HG02588 (cell line): Measurements from ENCODE around the gene RNU1-4.
"Not testable (repeated sequence)": the region's sequence is repeated elsewhere in the genome, so short reads cannot be mapped to it uniquely, and the experiment has no call there.

Experiments used
- ATAC-seq: cut with Tn5 transposase; IDR thresholded peaks from one replicate; pipeline ENCODE4 v1.9.1; 2021; ENCODE audit warnings: mild to moderate bottlenecking, moderate library complexity; ENCODE audit not compliant: unreplicated experiment

The RNU1-4 gene

GRCh38 chr1:16740047-16740964 is at the start of gene RNU1-4:
TSS of gene RNU1-4 (plus strand) at chr1:16740516.
- peak; percentile 89 for ATAC-seq

DNA sequence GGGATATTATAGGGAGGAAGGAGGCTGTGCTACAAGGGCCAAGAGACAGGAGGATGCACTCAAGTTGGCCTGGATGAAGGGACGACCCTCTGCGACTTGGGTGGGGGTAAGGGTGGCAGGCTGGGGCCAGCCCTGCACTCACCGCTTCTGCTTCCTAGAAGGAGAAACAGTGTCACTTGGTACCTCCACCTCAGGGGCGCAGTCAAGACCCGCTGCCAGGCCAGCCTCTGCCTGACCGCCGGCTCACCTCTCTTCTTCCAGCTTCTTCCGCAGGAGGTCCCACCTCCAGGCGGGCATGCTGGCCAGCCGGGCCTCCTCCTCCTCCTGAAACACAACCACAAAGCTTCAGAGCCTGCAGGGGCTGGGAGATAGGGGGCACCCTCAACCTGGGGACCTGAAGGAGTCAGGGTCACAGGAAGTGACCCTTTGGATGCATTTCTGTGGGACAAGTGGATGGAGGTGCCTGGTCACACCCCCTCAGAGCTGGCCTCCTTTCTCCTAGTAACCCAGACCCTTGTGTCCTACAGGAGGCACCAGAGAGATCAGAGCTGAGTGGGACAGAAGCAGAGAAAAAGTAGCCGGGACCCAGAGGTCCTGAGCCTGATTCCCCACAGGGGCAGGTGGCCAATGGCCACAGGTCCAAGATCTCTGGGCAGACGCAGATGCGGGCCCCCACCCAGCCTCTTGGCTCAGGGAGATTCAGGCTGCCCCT is 49.2 kb upstream of the RNU1-4 start:
- ATAC-seq = not testable (repeated sequence)

- ATAC-seq = not testable (repeated sequence)
Measured at GRCh38 chr1:16692283-16692682, 48.0 kb upstream of the RNU1-4 start.

DNA sequence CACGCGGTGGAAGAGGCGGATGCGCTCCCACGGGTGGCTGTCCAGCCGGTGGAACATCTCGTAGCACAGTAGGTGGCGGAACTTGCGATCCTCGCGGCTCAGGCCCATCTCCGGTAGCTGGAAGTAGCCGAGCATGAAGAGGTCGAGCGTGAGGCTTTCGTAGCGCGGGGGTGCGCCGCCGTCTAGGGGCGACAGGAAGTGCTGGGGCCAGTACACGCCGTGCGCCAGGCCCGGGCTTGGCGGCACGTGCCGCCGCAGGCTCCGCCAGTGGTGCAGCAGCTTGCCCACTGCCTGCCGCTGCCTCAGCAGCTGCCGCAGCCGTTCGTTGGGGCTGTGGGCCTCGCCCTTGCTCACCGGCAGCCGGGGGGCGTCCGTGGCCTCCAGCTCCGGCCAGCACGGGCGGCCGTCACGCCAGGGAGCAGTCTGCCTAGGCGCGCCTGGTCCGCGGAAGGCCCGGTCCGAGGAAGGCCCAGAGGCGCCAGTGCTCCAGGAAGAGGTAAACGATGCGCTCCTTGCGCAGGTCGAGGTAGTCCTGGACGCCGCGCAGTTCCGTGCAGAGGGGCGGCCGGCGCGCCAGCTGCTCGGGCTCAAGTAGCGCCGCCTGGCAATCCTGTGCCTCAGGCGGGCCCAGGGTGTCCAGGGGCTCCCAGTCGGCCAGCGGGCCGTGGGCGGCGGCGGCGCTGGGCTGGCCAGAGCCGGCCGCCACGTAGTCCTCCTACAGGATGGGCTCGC is 47.4 kb upstream of the RNU1-4 start:
- not testable (repeated sequence) for ATAC-seq

DNA sequence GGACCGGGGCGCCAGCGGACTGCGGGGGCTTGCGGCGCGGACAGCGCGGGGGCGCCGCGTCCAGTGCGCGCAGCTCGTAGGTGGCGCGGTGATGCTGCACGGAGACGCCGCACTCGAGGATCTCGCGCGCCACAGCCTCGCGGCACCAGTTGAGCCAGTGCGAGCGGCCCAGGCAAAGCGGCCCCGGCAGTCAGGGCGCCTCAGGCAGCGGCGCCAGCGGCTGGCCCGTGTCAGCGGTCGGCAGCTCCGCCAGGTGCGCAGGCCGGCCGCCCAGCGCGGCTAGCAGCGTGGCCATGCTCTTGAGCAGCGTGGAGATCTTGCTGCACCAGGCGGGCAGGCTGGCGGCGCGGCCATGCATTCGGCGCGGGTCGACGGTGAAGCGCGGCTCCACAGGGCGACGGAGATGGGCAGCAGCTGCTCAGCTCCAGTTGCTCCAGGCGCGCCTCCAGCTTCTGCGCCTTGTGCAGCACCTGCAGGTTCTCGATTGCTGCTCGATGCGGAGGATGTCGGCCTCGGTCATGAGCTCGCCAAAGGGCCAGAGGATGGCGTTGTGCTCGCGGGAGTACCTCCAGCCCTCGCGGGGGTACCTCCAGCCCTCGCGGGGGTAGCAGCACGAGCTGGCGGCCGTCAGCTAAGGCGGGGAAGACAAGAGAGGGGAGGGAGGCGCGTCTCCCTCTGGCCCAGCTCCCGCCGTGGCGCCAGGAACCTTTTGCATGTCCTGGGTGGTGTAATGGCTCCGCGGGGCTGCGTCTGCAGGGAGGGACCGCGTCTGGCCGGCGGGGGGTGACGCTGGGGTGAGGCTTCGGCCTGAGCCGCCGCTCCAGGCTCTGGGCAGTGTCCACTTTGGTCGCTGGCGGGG is 46.6 kb upstream of the RNU1-4 start:
- ATAC-seq = not testable (repeated sequence)

DNA sequence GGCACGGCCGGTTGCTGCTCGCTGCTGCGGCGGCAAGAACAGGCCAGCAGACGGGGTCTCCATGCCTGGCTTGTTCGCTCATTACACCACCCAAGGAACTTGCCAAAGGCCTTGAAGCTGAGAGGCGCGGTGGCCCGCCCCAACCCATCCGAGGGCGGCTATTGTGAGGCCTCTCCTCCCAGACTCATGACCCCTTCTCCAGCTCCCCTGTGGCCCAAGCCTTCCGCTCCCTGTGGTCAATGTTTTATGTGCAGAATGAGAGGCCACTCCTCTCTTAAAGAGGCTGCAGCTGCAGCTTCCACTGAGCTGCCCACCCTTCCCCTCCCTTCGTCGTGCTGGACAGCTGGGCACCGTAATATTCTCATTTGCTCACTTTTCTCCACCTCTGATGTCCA is 46.0 kb upstream of the RNU1-4 start:
- not testable (repeated sequence) for ATAC-seq

DNA sequence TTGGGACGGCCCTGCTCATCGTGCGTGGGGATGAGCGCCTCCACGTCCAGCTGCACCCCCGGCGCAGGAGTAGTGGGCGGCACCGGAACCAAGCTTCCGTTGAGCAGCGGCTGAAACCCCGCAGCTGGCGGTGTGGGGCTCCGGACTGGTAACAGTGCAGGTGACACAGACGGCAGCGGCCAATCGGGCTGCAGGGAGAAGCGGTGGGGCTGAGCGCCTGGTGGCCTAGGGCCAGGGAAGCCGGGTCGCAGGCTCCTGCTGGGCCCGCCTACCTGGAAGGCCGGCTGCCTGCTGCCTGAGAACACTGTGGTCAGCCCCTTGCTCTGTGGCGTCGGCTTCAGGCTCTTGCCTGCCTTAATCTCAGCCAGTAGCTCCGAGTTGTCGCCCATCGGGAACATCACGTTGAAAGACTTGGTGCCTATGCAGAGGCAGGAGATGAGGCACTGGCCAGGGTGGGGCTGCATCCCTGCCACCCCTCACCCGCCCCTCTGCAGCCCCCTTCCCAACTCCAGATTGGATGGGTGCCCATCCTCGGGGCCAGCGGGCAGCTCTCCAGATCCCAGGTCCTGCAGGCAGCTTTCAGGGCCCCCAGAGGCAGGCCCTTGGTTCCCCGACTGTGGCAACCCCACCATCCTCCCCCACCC is 43.7 kb upstream of the RNU1-4 start:
- not testable (repeated sequence) for ATAC-seq

DNA sequence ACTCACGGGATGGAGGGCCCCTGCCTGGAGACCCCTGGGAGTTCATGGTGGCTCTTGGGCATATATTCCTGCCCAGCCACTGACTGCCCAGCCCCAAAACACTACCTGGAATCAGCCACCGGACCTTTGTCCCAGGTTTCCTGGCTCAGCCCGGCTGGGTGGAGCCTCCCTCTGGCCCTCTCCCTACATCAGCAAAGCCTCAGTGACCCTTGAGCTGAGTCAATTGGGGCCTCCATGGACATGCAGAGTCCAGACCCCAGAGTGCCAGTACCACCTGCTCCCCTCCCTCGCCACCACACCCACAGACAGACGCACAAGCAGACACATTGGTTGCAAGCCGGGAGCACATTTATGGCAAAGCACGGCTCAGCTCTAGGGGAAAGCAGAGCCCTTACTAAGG is 43.2 kb upstream of the RNU1-4 start:
- not testable (repeated sequence) for ATAC-seq

DNA sequence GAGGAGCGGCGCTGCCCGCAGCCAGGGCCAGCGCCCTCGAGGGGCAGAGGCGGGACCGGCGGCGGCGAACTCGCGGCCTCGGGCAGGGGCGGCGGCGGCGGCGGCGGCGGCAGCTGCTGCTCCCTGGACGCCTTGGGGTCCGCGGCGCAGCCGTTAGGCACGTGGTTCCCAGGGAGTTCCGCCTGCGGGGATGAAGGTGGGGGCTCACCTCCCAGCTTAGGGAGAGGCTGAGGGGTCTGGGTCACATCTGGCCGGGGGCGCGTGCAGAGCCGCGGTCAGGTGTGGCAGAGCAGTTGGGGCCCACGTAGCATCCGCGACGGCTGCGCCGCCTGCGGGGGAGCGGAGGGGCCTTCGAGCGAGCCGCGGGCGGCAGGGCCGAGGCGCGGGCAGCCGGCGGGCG is 40.9 kb upstream of the RNU1-4 start:
- not testable (repeated sequence) for ATAC-seq

DNA sequence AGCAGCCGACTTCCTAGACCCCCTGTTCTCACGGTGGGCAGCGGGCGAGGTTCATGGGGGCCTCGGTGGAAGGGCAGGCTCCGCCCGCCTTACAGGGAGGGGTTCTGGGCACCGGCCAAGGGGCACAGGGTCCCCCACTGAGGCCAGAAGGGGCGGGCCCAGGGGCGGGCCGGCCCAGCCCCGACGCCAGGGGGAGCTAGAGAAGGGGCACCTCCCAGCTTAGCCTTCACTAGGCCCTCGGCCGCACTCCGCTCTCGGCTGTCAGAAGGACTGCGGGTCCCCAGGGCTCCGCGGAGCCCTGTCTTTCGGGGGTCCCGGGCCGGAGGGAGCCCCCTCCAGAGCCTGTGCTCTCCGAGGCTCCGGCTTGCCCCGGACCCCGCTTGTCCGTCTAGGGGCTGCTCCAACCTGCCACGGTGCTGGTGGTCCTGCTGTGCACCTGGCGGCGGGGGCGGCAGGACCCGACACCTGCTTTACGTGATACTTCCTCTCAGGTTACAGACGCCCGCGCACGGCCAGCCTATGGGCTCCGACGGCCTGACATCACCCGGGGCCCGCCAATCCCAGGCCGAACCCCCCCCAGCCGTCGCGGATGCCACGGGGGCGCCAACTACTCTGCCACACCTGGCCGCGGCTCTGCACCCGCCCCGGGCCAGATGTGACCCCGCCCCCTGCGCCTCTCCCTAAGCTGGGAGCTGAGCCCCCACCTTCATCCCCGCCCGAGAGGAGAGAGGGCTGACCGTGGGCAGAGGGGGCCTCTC is 40.0 kb upstream of the RNU1-4 start:
- ATAC-seq = not testable (repeated sequence)

DNA sequence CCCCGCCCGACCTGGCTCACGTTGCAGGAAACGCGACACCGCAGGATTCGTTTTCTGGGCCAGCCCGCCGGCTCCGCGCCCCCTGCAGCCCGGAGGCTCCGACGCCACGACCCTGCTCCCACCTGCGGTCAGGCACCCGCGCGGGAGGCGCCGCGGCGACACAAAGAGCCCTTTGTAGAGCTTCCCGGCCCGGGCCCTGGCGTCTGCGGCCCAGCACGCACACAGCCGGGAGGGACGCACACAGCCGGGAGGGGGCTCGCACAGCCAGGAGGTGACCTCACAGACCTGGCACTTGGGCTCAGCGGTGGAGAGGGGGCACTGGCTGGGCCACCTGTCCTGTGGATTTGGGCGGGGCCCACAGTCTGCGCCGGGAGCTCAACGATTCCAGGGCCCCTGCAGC is 39.1 kb upstream of the RNU1-4 start:
- not testable (repeated sequence) for ATAC-seq

DNA sequence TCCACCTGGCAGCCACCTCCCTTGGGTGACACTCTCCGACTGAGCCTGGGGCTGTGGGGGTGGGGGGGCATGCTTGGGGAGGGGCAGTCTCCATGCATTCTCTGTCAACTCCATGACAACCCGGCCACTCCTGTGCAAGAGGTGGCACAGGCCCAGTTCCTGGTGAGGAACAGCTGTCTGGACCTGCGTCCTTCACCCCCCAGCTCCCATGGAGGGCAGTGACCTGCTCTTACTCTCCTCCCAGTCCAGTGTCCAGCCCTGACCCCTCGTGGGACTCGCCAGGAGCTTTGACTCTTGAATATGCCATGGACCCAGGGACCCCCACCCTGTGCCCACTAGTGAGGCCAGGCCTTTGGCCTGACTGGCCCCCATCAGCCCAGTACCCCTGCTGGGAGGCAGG is 38.0 kb upstream of the RNU1-4 start:
- ATAC-seq = not testable (repeated sequence)

DNA sequence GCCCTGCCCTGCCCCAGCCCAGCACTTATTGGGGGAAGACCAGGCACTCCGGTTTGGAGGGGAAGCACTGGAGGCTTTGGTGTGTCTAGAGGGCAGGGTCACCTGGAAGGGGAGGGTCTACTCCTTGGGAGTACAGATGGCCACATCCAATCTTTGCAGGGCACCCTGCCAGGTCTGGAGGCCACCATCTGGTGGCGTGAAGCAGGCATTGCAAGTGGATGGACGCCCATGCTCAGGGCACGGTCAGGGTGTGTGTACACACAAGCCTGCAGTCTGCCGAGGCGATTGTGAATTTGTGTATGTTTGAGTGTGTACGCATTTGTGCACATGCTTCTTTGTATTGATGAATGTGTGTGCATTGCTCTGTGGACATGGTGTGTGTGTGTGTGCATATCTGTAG is 37.2 kb upstream of the RNU1-4 start:
- not testable (repeated sequence) for ATAC-seq

DNA sequence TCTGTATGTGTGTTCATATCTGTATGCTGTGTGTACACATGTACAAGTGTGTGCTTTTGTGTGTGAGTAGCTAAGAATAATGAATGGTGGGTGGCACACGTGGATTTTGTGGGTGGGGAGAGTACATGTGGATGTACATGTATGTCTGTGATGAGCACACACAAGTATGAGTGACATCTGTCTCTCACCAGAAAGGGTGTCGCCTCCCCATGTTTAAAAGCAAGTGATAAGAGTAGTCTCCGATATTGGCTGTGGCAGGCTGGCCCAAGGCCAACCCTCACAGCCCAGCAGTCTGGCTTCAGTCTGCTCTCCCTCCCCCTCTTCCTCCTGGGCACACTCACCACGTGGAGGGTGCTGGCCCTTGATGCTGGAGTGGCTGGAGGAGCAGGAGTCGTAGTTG is 36.7 kb upstream of the RNU1-4 start:
- ATAC-seq = not testable (repeated sequence)

- not testable (repeated sequence) for ATAC-seq
Measured at GRCh38 chr1:16704076-16704475, 36.2 kb upstream of the RNU1-4 start.

GRCh38 chr1:16704502-16705100 is 35.7 kb upstream of the RNU1-4 start:
- not testable (repeated sequence) for ATAC-seq

DNA sequence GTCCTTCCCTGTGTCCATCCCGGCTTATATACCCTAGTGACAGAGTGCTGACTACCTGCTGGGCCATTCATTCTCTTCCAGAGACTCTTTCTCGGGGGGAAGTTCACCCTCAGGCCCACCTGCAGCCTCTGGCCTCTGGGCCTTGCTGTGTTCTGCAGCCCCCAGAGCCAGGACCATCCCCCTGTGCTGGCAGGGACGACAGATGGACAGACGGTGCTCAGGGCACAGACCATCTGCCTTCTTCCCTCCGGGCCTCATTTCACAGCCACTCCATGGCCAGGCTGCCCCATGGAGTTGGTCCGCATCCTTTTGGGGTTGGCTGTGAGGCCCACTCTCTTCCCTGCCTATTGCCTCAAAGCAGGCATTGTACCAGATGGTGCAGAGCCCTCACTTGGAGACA is 34.0 kb upstream of the RNU1-4 start:
- ATAC-seq = not testable (repeated sequence)
